Measurements from ENCODE around the gene TAS2R13.

GRCh38 chr12:10863512-10864218, 45.7 kb downstream of the TAS2R13 start:
- TF ChIP-seq CTCF (IDR thresholded peaks at IDR 0.05) = no peak
- no peak for TF ChIP-seq POLR2A (IDR thresholded peaks at IDR 0.05)

All from thyroid gland (tissue), 4 donors.